GM21526 (cell line): ENCODE measurements around the gene FOXA2.

Experiments
- ATAC-seq: cut with Tn5 transposase; IDR thresholded peaks from one replicate; pipeline ENCODE4 v1.9.1; 2021; ENCODE audit warnings: moderate library complexity; ENCODE audit not compliant: unreplicated experiment, low FRiP score

FOXA2 gene

GRCh38 chr20:22544462-22544861 lies 39.9 kb downstream of the FOXA2 start:
- ATAC-seq: no peak

GRCh38 chr20:22542427-22542826 lies 41.9 kb downstream of the FOXA2 start:
- no peak for ATAC-seq

- ATAC-seq: no peak
Observed at GRCh38 chr20:22540832-22541231, 43.5 kb downstream of the FOXA2 start.

GRCh38 chr20:22536956-22537756 lies 47.2 kb downstream of the FOXA2 start:
- ATAC-seq: no peak

GRCh38 chr20:22536141-22536828 lies 48.1 kb downstream of the FOXA2 start:
- ATAC-seq: no peak

GRCh38 chr20:22535483-22535882 lies 48.9 kb downstream of the FOXA2 start:
- no peak for ATAC-seq

GRCh38 chr20:22533823-22534751 lies 50.3 kb downstream of the FOXA2 start:
- ATAC-seq: no peak

- no peak for ATAC-seq
Observed at GRCh38 chr20:22532598-22532997, 51.8 kb downstream of the FOXA2 start.

GRCh38 chr20:22531756-22532155 lies 52.6 kb downstream of the FOXA2 start:
- ATAC-seq: no peak

GRCh38 chr20:22531056-22531615 lies 53.2 kb downstream of the FOXA2 start:
- ATAC-seq: no peak
